Type B pancreatic cell (in vitro differentiated cells): Measurements from ENCODE around the gene IRF4. TPM values are rescaled to one million over a fixed set of nuclear protein-coding genes. Genes with fewer than 3 reads are reported as not detected.

Experiments used
- DNase-seq: peaks from one replicate; pipeline ENCODE4 v3.0.0; 2021; ENCODE audit warnings: mixed read lengths; ENCODE audit not compliant: unreplicated experiment; ENCODE audit errors: extremely low spot score
- H3K27ac Mint-ChIP-seq: 2 replicates; pipeline ENCODE4 v1.8.0; 2021; ENCODE audit warnings: mild to moderate bottlenecking, mixed read lengths
- H3K27me3 Mint-ChIP-seq: 2 replicates; pipeline ENCODE4 v1.8.0; 2021; ENCODE audit warnings: mixed read lengths
- H3K36me3 Mint-ChIP-seq: 2 replicates; pipeline ENCODE4 v1.8.0; 2021; ENCODE audit warnings: mixed read lengths
- H3K4me1 Mint-ChIP-seq: one replicate; pipeline ENCODE4 v1.8.0; 2021; ENCODE audit warnings: mixed read lengths; ENCODE audit not compliant: unreplicated experiment
- H3K4me3 Mint-ChIP-seq: 2 replicates; pipeline ENCODE4 v1.8.0; 2021; ENCODE audit warnings: mild to moderate bottlenecking, mixed read lengths
- H3K9me3 Mint-ChIP-seq: 2 replicates; pipeline ENCODE4 v1.8.0; 2021; ENCODE audit warnings: mixed read lengths
- CTCF ChIP-seq: fragments of 200-600 bp; sonication (generic); conservative IDR thresholded peaks from 2 replicates; pipeline ENCODE4 v1.5.0; 2021; ENCODE audit warnings: antibody characterized with exemption, mild to moderate bottlenecking
- total RNA-seq: library from RNA; stranded (reverse); gene quantifications from 2 replicates; pipeline ENCODE4 v1.2.1, GENCODE V29; 2021; ENCODE audit warnings: low replicate concordance

Gene IRF4
- total RNA-seq, 1 donor from 2014 or later, result 1.7 TPM

GRCh38 chr6:398558-399078 is 7.1 kb downstream of the IRF4 start:
- DNase-seq, result no peak
- Mint-ChIP-seq H3K4me1 (peaks cover 4% of the 10 kb centered on the region), H3K4me3 (no peak overlapping the region), H3K9me3 (no peaks in the 10 kb centered on the region), H3K27me3 (peaks cover 86% of the 10 kb centered on the region), H3K36me3 (no peaks in the 10 kb centered on the region), H3K27ac (no peak overlapping the region)
- no peak for TF ChIP-seq CTCF

GRCh38 chr6:399785-400534 is 8.4 kb downstream of the IRF4 start:
- TF ChIP-seq CTCF, result no peak
- Mint-ChIP-seq H3K9me3 (no peaks in the 10 kb centered on the region), H3K27ac (no peak overlapping the region), H3K36me3 (no peaks in the 10 kb centered on the region), H3K4me1 (no peaks in the 10 kb centered on the region), H3K27me3 (peaks cover 86% of the 10 kb centered on the region), H3K4me3 (no peak overlapping the region)
- no peak for DNase-seq

GRCh38 chr6:400815-401214 is 9.3 kb downstream of the IRF4 start:
- H3K4me1 Mint-ChIP-seq, result no peaks in the 10 kb centered on the region
- no peaks in the 10 kb centered on the region for H3K36me3 Mint-ChIP-seq
- no peak overlapping the region for H3K4me3 Mint-ChIP-seq
- no peak for TF ChIP-seq CTCF
- no peak for DNase-seq
- peaks cover 80% of the 10 kb centered on the region for H3K27me3 Mint-ChIP-seq
- H3K27ac Mint-ChIP-seq, result no peak overlapping the region
- H3K9me3 Mint-ChIP-seq, result no peaks in the 10 kb centered on the region

- no peaks in the 10 kb centered on the region for H3K4me1 Mint-ChIP-seq
- H3K4me3 Mint-ChIP-seq, result no peak overlapping the region
- peaks cover 77% of the 10 kb centered on the region for H3K27me3 Mint-ChIP-seq
- no peak for TF ChIP-seq CTCF
- H3K36me3 Mint-ChIP-seq, result no peaks in the 10 kb centered on the region
- H3K9me3 Mint-ChIP-seq, result no peaks in the 10 kb centered on the region
- no peak for DNase-seq
- H3K27ac Mint-ChIP-seq, result no peak overlapping the region
Observed at GRCh38 chr6:401239-401993, 9.9 kb downstream of the IRF4 start.

GRCh38 chr6:401994-402640 is 10.6 kb downstream of the IRF4 start:
- no peak overlapping the region for H3K4me3 Mint-ChIP-seq
- TF ChIP-seq CTCF, result no peak
- no peaks in the 10 kb centered on the region for H3K9me3 Mint-ChIP-seq
- H3K36me3 Mint-ChIP-seq, result no peaks in the 10 kb centered on the region
- DNase-seq, result no peak
- H3K4me1 Mint-ChIP-seq, result no peaks in the 10 kb centered on the region
- H3K27ac Mint-ChIP-seq, result no peak overlapping the region
- H3K27me3 Mint-ChIP-seq, result peaks cover 78% of the 10 kb centered on the region
